ENCODE data around the gene IGF2.

The IGF2 gene

GRCh38 chr11:2154195-2154585 lies 15.0 kb upstream of the IGF2 start:
- no peaks in the 10 kb centered on the region for H3K36me3 ChIP-seq (ENCODE audit: control insufficient read depth in 2 of 2, insufficient read depth in 2 of 2, low read length in 2 of 2)
- H3K4me3 ChIP-seq (ENCODE audit: low read length in 2 of 2) = no peak overlapping the region
- H3K9ac ChIP-seq (ENCODE audit: low read depth in 1 of 2, low read length in 2 of 2) = no peak overlapping the region
- H3K4me1 ChIP-seq (ENCODE audit: control insufficient read depth in 2 of 2, insufficient read depth in 2 of 2, low read length in 2 of 2) = peaks cover 4 to 5% of the 10 kb centered on the region in 2 donors
- H3K27ac ChIP-seq (ENCODE audit: low read depth in 2 of 2, low read length in 2 of 2) = no peak overlapping the region
- H3K9me3 ChIP-seq (ENCODE audit: control insufficient read depth in 2 of 2, low read length in 2 of 2) = no peaks in the 10 kb centered on the region
- H3K27me3 ChIP-seq (ENCODE audit: control insufficient read depth in 2 of 2, insufficient read depth in 2 of 2, low read length in 2 of 2) = peaks cover 11 to 18% of the 10 kb centered on the region in 2 donors

- Histone ChIP-seq H3K4me1 (ENCODE audit: control insufficient read depth in 2 of 2, insufficient read depth in 2 of 2, low read length in 2 of 2) (peaks cover 4 to 5% of the 10 kb centered on the region in 2 donors), H3K4me3 (ENCODE audit: low read length in 2 of 2) (no peak overlapping the region), H3K36me3 (ENCODE audit: control insufficient read depth in 2 of 2, insufficient read depth in 2 of 2, low read length in 2 of 2) (no peaks in the 10 kb centered on the region), H3K27ac (ENCODE audit: low read depth in 2 of 2, low read length in 2 of 2) (no peak overlapping the region), H3K9ac (ENCODE audit: low read depth in 1 of 2, low read length in 2 of 2) (no peak overlapping the region), H3K27me3 (ENCODE audit: control insufficient read depth in 2 of 2, insufficient read depth in 2 of 2, low read length in 2 of 2) (peaks cover 11 to 20% of the 10 kb centered on the region in 2 donors), H3K9me3 (ENCODE audit: control insufficient read depth in 2 of 2, low read length in 2 of 2) (no peaks in the 10 kb centered on the region)
Measured at GRCh38 chr11:2153581-2154194, 14.5 kb upstream of the IGF2 start.

GRCh38 chr11:2151500-2152257 lies 12.5 kb upstream of the IGF2 start:
- no peaks in the 10 kb centered on the region for H3K9me3 ChIP-seq (ENCODE audit: control insufficient read depth in 2 of 2, low read length in 2 of 2)
- H3K4me1 ChIP-seq (ENCODE audit: control insufficient read depth in 2 of 2, insufficient read depth in 2 of 2, low read length in 2 of 2) = peaks cover 4 to 5% of the 10 kb centered on the region in 2 donors
- no peak overlapping the region for H3K27ac ChIP-seq (ENCODE audit: low read depth in 2 of 2, low read length in 2 of 2)
- no peaks in the 10 kb centered on the region for H3K36me3 ChIP-seq (ENCODE audit: control insufficient read depth in 2 of 2, insufficient read depth in 2 of 2, low read length in 2 of 2)
- peak overlapping the region in 1 of 2 donors; percentile 41 for H3K4me3 ChIP-seq (ENCODE audit: low read length in 2 of 2)
- peak overlapping the region in 1 of 2 donors; percentile 14 for H3K9ac ChIP-seq (ENCODE audit: low read depth in 1 of 2, low read length in 2 of 2)
- H3K27me3 ChIP-seq (ENCODE audit: control insufficient read depth in 2 of 2, insufficient read depth in 2 of 2, low read length in 2 of 2) = peaks cover 12 to 27% of the 10 kb centered on the region in 2 donors

GRCh38 chr11:2149864-2150847 lies 11.0 kb upstream of the IGF2 start:
- H3K36me3 ChIP-seq (ENCODE audit: control insufficient read depth in 2 of 2, insufficient read depth in 2 of 2, low read length in 2 of 2) = no peaks in the 10 kb centered on the region
- H3K9ac ChIP-seq (ENCODE audit: low read depth in 1 of 2, low read length in 2 of 2) = no peak overlapping the region
- H3K4me3 ChIP-seq (ENCODE audit: low read length in 2 of 2) = no peak overlapping the region
- no peak overlapping the region for H3K27ac ChIP-seq (ENCODE audit: low read depth in 2 of 2, low read length in 2 of 2)
- peaks cover 25 to 42% of the 10 kb centered on the region in 2 donors for H3K27me3 ChIP-seq (ENCODE audit: control insufficient read depth in 2 of 2, insufficient read depth in 2 of 2, low read length in 2 of 2)
- peaks cover 4 to 5% of the 10 kb centered on the region in 2 donors for H3K4me1 ChIP-seq (ENCODE audit: control insufficient read depth in 2 of 2, insufficient read depth in 2 of 2, low read length in 2 of 2)
- no peaks in the 10 kb centered on the region for H3K9me3 ChIP-seq (ENCODE audit: control insufficient read depth in 2 of 2, low read length in 2 of 2)

GRCh38 chr11:2149460-2149859 lies 10.3 kb upstream of the IGF2 start:
- Histone ChIP-seq H3K4me3 (ENCODE audit: low read length in 2 of 2) (no peak overlapping the region), H3K4me1 (ENCODE audit: control insufficient read depth in 2 of 2, insufficient read depth in 2 of 2, low read length in 2 of 2) (peaks cover 4 to 5% of the 10 kb centered on the region in 2 donors), H3K9me3 (ENCODE audit: control insufficient read depth in 2 of 2, low read length in 2 of 2) (no peaks in the 10 kb centered on the region), H3K27me3 (ENCODE audit: control insufficient read depth in 2 of 2, insufficient read depth in 2 of 2, low read length in 2 of 2) (peaks cover 30 to 48% of the 10 kb centered on the region in 2 donors), H3K27ac (ENCODE audit: low read depth in 2 of 2, low read length in 2 of 2) (no peak overlapping the region), H3K36me3 (ENCODE audit: control insufficient read depth in 2 of 2, insufficient read depth in 2 of 2, low read length in 2 of 2) (no peaks in the 10 kb centered on the region), H3K9ac (ENCODE audit: low read depth in 1 of 2, low read length in 2 of 2) (no peak overlapping the region)

DNA sequence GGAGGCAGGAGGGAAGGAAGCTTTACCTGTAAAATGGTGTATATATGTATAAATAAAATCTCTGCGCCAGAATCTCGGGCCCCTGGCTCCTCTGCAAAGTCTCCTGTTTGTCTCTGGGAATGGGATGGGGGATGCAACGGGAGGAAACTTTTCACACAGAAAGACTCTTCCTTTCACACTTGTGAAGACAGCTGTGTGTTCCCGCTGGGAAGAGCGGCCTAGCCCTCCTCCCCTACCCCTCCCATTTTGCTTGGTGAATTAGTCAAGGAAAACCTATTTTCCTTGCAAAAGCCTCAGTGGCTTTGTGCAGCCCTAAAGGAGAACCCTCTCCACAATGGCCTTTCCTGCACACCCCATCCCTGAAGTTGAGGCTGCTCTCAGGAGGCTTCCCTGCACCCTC lies 9.4 kb upstream of the IGF2 start:
- no peak overlapping the region for H3K4me3 ChIP-seq (ENCODE audit: low read length in 2 of 2)
- no peaks in the 10 kb centered on the region for H3K9me3 ChIP-seq (ENCODE audit: control insufficient read depth in 2 of 2, low read length in 2 of 2)
- H3K4me1 ChIP-seq (ENCODE audit: control insufficient read depth in 2 of 2, insufficient read depth in 2 of 2, low read length in 2 of 2) = peaks cover 4 to 5% of the 10 kb centered on the region in 2 donors
- H3K27ac ChIP-seq (ENCODE audit: low read depth in 2 of 2, low read length in 2 of 2) = no peak overlapping the region
- H3K27me3 ChIP-seq (ENCODE audit: control insufficient read depth in 2 of 2, insufficient read depth in 2 of 2, low read length in 2 of 2) = peaks cover 30 to 55% of the 10 kb centered on the region in 2 donors
- no peak overlapping the region for H3K9ac ChIP-seq (ENCODE audit: low read depth in 1 of 2, low read length in 2 of 2)
- no peaks in the 10 kb centered on the region for H3K36me3 ChIP-seq (ENCODE audit: control insufficient read depth in 2 of 2, insufficient read depth in 2 of 2, low read length in 2 of 2)

DNA sequence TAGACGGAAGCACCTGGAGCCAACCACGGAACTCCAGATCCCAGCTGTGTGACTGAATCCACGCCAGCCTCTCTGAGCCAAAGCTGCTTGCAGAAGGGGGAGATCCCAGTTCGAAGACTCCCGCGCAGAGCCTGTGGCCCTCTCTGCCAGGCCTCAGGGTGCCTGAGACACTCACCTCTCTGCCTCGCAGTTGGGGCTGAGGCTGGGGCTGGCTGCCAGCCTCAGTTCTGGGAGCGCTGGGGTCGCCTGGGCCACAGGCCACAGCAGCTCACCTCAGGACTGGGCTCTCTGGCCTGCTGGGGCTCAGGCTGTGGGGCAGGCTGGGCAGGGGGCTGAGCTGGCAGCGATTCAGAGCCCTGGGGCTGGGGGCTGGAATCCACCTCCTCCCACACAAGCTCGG lies 8.2 kb upstream of the IGF2 start:
- Histone ChIP-seq H3K9me3 (ENCODE audit: control insufficient read depth in 2 of 2, low read length in 2 of 2) (no peaks in the 10 kb centered on the region), H3K9ac (ENCODE audit: low read depth in 1 of 2, low read length in 2 of 2) (no peak overlapping the region), H3K36me3 (ENCODE audit: control insufficient read depth in 2 of 2, insufficient read depth in 2 of 2, low read length in 2 of 2) (no peaks in the 10 kb centered on the region), H3K27ac (ENCODE audit: low read depth in 2 of 2, low read length in 2 of 2) (no peak overlapping the region), H3K27me3 (ENCODE audit: control insufficient read depth in 2 of 2, insufficient read depth in 2 of 2, low read length in 2 of 2) (peaks cover 38 to 64% of the 10 kb centered on the region in 2 donors), H3K4me1 (ENCODE audit: control insufficient read depth in 2 of 2, insufficient read depth in 2 of 2, low read length in 2 of 2) (peaks cover 4 to 5% of the 10 kb centered on the region in 2 donors), H3K4me3 (ENCODE audit: low read length in 2 of 2) (no peak overlapping the region)

- H3K4me1 ChIP-seq (ENCODE audit: control insufficient read depth in 2 of 2, insufficient read depth in 2 of 2, low read length in 2 of 2) = no peaks in the 10 kb centered on the region
- peaks cover 44 to 73% of the 10 kb centered on the region in 2 donors for H3K27me3 ChIP-seq (ENCODE audit: control insufficient read depth in 2 of 2, insufficient read depth in 2 of 2, low read length in 2 of 2)
- H3K9ac ChIP-seq (ENCODE audit: low read depth in 1 of 2, low read length in 2 of 2) = no peak overlapping the region
- no peak overlapping the region for H3K4me3 ChIP-seq (ENCODE audit: low read length in 2 of 2)
- H3K36me3 ChIP-seq (ENCODE audit: control insufficient read depth in 2 of 2, insufficient read depth in 2 of 2, low read length in 2 of 2) = no peaks in the 10 kb centered on the region
- H3K27ac ChIP-seq (ENCODE audit: low read depth in 2 of 2, low read length in 2 of 2) = no peak overlapping the region
- no peaks in the 10 kb centered on the region for H3K9me3 ChIP-seq (ENCODE audit: control insufficient read depth in 2 of 2, low read length in 2 of 2)
Measured at GRCh38 chr11:2146051-2146450, 6.9 kb upstream of the IGF2 start.

DNA sequence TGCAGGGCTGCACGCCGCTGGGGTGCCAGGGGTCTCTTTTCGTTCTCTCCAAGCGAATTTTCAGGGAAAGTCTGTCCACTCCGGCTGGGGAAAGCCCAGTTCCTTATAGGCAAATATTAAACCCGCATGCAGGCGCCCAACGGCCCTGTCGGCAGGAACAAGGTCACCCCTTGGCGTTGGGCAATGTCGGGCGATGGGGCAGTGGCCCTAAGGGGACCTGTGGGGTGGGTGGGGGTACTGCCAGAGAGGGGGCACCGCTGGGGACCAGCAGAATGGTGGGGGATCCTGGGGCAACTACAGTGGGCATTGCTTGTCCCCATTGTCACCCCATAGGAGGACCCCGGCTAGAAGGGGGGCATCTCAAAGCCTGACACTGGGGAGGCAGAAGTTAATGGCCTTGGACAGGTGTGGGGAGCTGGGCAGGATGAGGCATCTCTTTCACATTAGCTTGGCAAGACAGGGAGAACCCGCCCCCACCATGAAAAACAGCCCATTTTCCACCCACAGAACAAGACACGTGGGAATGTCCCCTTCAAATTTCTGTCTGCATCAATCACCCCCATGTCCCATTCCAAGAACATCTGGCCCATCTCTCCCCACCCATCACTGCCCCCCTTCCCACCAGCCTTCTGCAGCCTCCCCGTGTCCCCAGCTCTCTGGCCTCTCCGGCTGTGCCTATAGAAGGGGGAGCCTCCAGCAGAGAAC lies 5.5 kb upstream of the IGF2 start:
- peaks cover 41 to 72% of the 10 kb centered on the region in 2 donors for H3K27me3 ChIP-seq (ENCODE audit: control insufficient read depth in 2 of 2, insufficient read depth in 2 of 2, low read length in 2 of 2)
- H3K4me1 ChIP-seq (ENCODE audit: control insufficient read depth in 2 of 2, insufficient read depth in 2 of 2, low read length in 2 of 2) = peaks cover 0 to 3% of the 10 kb centered on the region in 2 donors
- H3K9me3 ChIP-seq (ENCODE audit: control insufficient read depth in 2 of 2, low read length in 2 of 2) = no peaks in the 10 kb centered on the region
- H3K9ac ChIP-seq (ENCODE audit: low read depth in 1 of 2, low read length in 2 of 2) = no peak overlapping the region
- no peak overlapping the region for H3K27ac ChIP-seq (ENCODE audit: low read depth in 2 of 2, low read length in 2 of 2)
- H3K4me3 ChIP-seq (ENCODE audit: low read length in 2 of 2) = no peak overlapping the region
- H3K36me3 ChIP-seq (ENCODE audit: control insufficient read depth in 2 of 2, insufficient read depth in 2 of 2, low read length in 2 of 2) = no peaks in the 10 kb centered on the region
